ENCODE measurements around the gene STRIP2.

GRCh38 chr7:129495987-129496386, 61.8 kb downstream of the STRIP2 start:
- no peak for TF ChIP-seq ZNF639 (CRISPR knock-in tag; conservative IDR thresholded peaks at IDR 0.05)
- TF ChIP-seq ZNF124 (CRISPR knock-in tag; IDR thresholded peaks at IDR 0.05): no peak
- TF ChIP-seq TARDBP (CRISPR knock-in tag; IDR thresholded peaks at IDR 0.05): no peak
- no peak for TF ChIP-seq NR2F6 (IDR thresholded peaks at IDR 0.05)
- no peak for TF ChIP-seq NR2F6 (CRISPR knock-in tag; IDR thresholded peaks at IDR 0.05)
- TF ChIP-seq CTCF (CRISPR knock-in tag; IDR thresholded peaks at IDR 0.05): no peak
- no peak for TF ChIP-seq JDP2 (CRISPR knock-in tag; IDR thresholded peaks at IDR 0.05; ENCODE audit: borderline replicate concordance)
- TF ChIP-seq FOXO4 (CRISPR knock-in tag; conservative IDR thresholded peaks at IDR 0.05): no peak
- TF ChIP-seq REST (IDR thresholded peaks at IDR 0.05; ENCODE audit: borderline replicate concordance in 1 of 2, low read depth in 1 of 2, low read length in 2 of 2): no peak
- TF ChIP-seq ASH2L (IDR thresholded peaks at IDR 0.05; ENCODE audit: insufficient read length, low read depth, low read length): no peak
- no peak for TF ChIP-seq BRF2 (CRISPR knock-in tag; IDR thresholded peaks at IDR 0.05)
